SH-SY5Y (cell line): ENCODE data around the gene DPM3.

Experiments
- GATA2 ChIP-seq: IDR thresholded peaks from 2 replicates; pipeline ENCODE4 v1.6.1; 2011; ENCODE audit warnings: mild to moderate bottlenecking, low read depth, low read length
- GATA3 ChIP-seq: IDR thresholded peaks from 2 replicates; pipeline ENCODE4 v1.6.1; 2011; ENCODE audit warnings: low read depth, mild to moderate bottlenecking, low read length, moderate library complexity

- TF ChIP-seq GATA3 (no peak), GATA2 (no peak)
These were observed 45.4 kb upstream of the DPM3 start for GRCh38 chr1:155185783-155186066.
